K562 (cell line): ENCODE results near the gene GARNL3. TPM values are rescaled to one million over a fixed set of nuclear protein-coding genes. Genes with fewer than 3 reads are reported as not detected.

Source experiments
- ATAC-seq: fragments of 200-7000 bp; cut with Tn5 transposase; 3 replicates; pipeline ENCODE4 v1.9.1; 2020; ENCODE audit warnings: moderate library complexity
- BruUV-seq: library from RNA; stranded (reverse); fragments of 400-500 nt; replicated peaks from 2 replicates; lab custom pipeline; 2021; lab: Mats Ljungman, UMichigan
- CTCF ChIA-PET: fragments of 300-600 bp; formaldehyde crosslinking; extraction: SDS; loops from one replicate; lab custom pipeline; 2021; ENCODE audit warnings: low intra/inter-chr PET ratio; lab: Yijun Ruan, JAX
- POLR2A ChIA-PET: fragments of 300-600, 350-650 bp; sonication (Branson Sonifier 250); formaldehyde crosslinking; extraction: SDS; loops from one replicate; lab custom pipeline; 2021; ENCODE audit warnings: antibody characterized with exemption, inconsistent platforms; lab: Yijun Ruan, JAX
- DNase-seq, 4 experiments: peaks; one replicate each; pipeline versions ENCODE4 v3.0.0 to v3.0.0-alpha.2; 2011 to 2018; ENCODE audit warnings: low spot score in 3 of 4, mixed read lengths in 3 of 4; ENCODE audit errors: extremely low read depth in 1 of 4
- FAIRE-seq: peaks from 2 replicates; lab custom pipeline; 2011; peaks lifted over from hg19 to GRCh38; lab: Jason Lieb, UNC
- H2AFZ ChIP-seq: 2 replicates; pipeline ENCODE4 v1.6.0; 2011; ENCODE audit warnings: low read depth, low read length, control low read depth, inconsistent platforms
- H3K27ac ChIP-seq: fragments of 200-600 bp; 3 replicates; pipeline ENCODE4 v1.8.0; 2011; ENCODE audit warnings: low read depth, mild to moderate bottlenecking, control low read depth, inconsistent platforms, low read length, moderate library complexity, mixed read lengths; ENCODE audit errors: extremely low read depth
- H3K27me3 ChIP-seq, 2 experiments: fragments of 300-600 bp in 1 of 2; 2 replicates in 1 of 2; 3 replicates in 1 of 2; pipeline versions ENCODE4 v1.6.0 to v1.8.0; 2011; ENCODE audit warnings: inconsistent platforms in 2 of 2, low read length in 2 of 2, mild to moderate bottlenecking in 1 of 2, mixed read lengths in 1 of 2, moderate library complexity in 1 of 2; ENCODE audit not compliant: control insufficient read depth in 2 of 2, insufficient read depth in 2 of 2
- H3K36me3 ChIP-seq: fragments of 300-600 bp; 3 replicates; pipeline ENCODE4 v1.8.0; 2011; ENCODE audit warnings: mild to moderate bottlenecking, low read length, inconsistent platforms; ENCODE audit not compliant: control insufficient read depth, insufficient read depth
- H3K4me1 ChIP-seq, 2 experiments: fragments of 200-600 bp in 1 of 2; replicated peaks in 1 of 2; 2 replicates in 1 of 2; 3 replicates in 1 of 2; pipeline versions ENCODE4 v1.5.1 to v1.8.0; 2011; ENCODE audit warnings: inconsistent platforms in 2 of 2, low read length in 2 of 2, mild to moderate bottlenecking in 1 of 2, mixed read lengths in 1 of 2, moderate library complexity in 1 of 2; ENCODE audit not compliant: control insufficient read depth in 2 of 2, insufficient read depth in 2 of 2
- H3K4me2 ChIP-seq: 2 replicates; pipeline ENCODE4 v1.6.1; 2011; ENCODE audit warnings: low read length, control low read depth, inconsistent platforms, mixed read lengths; ENCODE audit not compliant: insufficient read depth
- H3K4me3 ChIP-seq: fragments of 200-600 bp; sonication (generic), shearing (Covaris generic); 2 replicates; pipeline ENCODE4 v1.5.1; 2016; ENCODE audit warnings: control low read depth, inconsistent platforms
- H3K79me2 ChIP-seq: fragments of 200-600 bp; 3 replicates; pipeline ENCODE4 v1.8.0; 2011; ENCODE audit warnings: low read length, inconsistent platforms; ENCODE audit not compliant: control insufficient read depth, insufficient read depth
- H3K9ac ChIP-seq, 2 experiments: 2 replicates each; pipeline versions ENCODE4 v1.6.0 to v1.6.1; 2011; ENCODE audit warnings: low read depth in 2 of 2, low read length in 2 of 2, control low read depth in 1 of 2, inconsistent platforms in 1 of 2, mild to moderate bottlenecking in 1 of 2, mixed read lengths in 1 of 2; ENCODE audit not compliant: insufficient read depth in 1 of 2
- H3K9me1 ChIP-seq: one replicate; pipeline ENCODE4 v1.6.0; 2011; ENCODE audit warnings: inconsistent platforms, mild to moderate bottlenecking, low read length, moderate library complexity; ENCODE audit not compliant: control insufficient read depth, insufficient read depth
- H3K9me3 ChIP-seq: replicated peaks from 2 replicates; pipeline ENCODE4 v1.5.1; 2011; ENCODE audit warnings: low read depth, low read length, inconsistent platforms; ENCODE audit not compliant: control insufficient read depth, insufficient read depth
- H4K20me1 ChIP-seq: replicated peaks from 2 replicates; pipeline ENCODE4 v1.6.1; 2011; ENCODE audit warnings: low read length, inconsistent platforms, mixed read lengths; ENCODE audit not compliant: control insufficient read depth, insufficient read depth
- ATF6 ChIP-seq: sonication (generic); formaldehyde crosslinking; IDR thresholded peaks from 2 replicates; pipeline ENCODE4 v1.4.0; 2020; ENCODE audit warnings: mild to moderate bottlenecking, missing genetic modification reagents
- BRCA1 ChIP-seq, 2 experiments: fragments of 450-650 bp in 1 of 2; sonication (generic) in 1 of 2; formaldehyde crosslinking in 1 of 2; IDR thresholded peaks; 2 replicates each; pipeline versions ENCODE4 v1.5.0 to v1.6.1; 2017 to 2020; ENCODE audit warnings: mild to moderate bottlenecking in 1 of 2, missing genetic modification reagents in 1 of 2
- HMG20A ChIP-seq: fragments of 450-650 bp; formaldehyde crosslinking; conservative IDR thresholded peaks from 2 replicates; pipeline ENCODE4 v1.4.0; 2020; ENCODE audit warnings: mild to moderate bottlenecking, mixed read lengths
- KAT8 ChIP-seq: fragments of 450-650 bp; IDR thresholded peaks from 2 replicates; pipeline ENCODE4 v1.6.1; 2016; ENCODE audit warnings: low read depth, mild to moderate bottlenecking
- PCBP1 ChIP-seq: fragments of 200-400 bp; formaldehyde crosslinking; IDR thresholded peaks from 2 replicates; pipeline ENCODE4 v1.6.1; 2018; ENCODE audit warnings: mild to moderate bottlenecking, low read depth, low read length; ENCODE audit not compliant: poor library complexity, severe bottlenecking
- PURB ChIP-seq: sonication (generic); formaldehyde crosslinking; IDR thresholded peaks from 2 replicates; pipeline ENCODE4 v1.9.0; 2021; ENCODE audit warnings: low read depth, mild to moderate bottlenecking, missing genetic modification reagents
- RFX5 ChIP-seq: IDR thresholded peaks from 2 replicates; pipeline ENCODE4 v1.6.1; 2011; ENCODE audit warnings: low read depth, mild to moderate bottlenecking, improper control_type of control experiment, low read length
- SIN3A ChIP-seq, 2 experiments: fragments of 150-350 bp in 1 of 2; IDR thresholded peaks; 2 replicates each; pipeline ENCODE4 v1.6.1; 2011 to 2016; ENCODE audit warnings: borderline replicate concordance in 2 of 2, low read depth in 2 of 2, low read length in 2 of 2, mild to moderate bottlenecking in 2 of 2, moderate library complexity in 2 of 2; ENCODE audit not compliant: control insufficient read depth in 1 of 2
- ZNF77 ChIP-seq: fragments of 250-450 bp; sonication (Bioruptor Pico); IDR thresholded peaks from 2 replicates; pipeline ENCODE4 v1.5.0; 2020
- WGBS: fragments of 100-300 bp; shearing (Covaris generic); methylation state at CpG from one replicate; pipeline ENCODE4 v1.1.6; 2016; ENCODE audit warnings: low coverage, mixed read lengths; ENCODE audit not compliant: insufficient coverage; ENCODE audit errors: missing lambda C conversion rate; 5-methylcytosine and 5-hydroxymethylcytosine counted together
- in situ Hi-C: fragments of 300-500 bp; cut with MboI; formaldehyde crosslinking; loops from 4 replicates; pipeline ENCODE4 v1.15.0; 2018; ENCODE audit warnings: inconsistent platforms, mixed read lengths
- intact Hi-C: fragments of 100-400 bp; cut with micrococcal nuclease; formaldehyde crosslinking; loops from 2 replicates; pipeline ENCODE4 v1.14.2; 2022
- polyA plus RNA-seq, 8 experiments: library from polyadenylated mRNA; depleted of rRNA in 4 of 8; stranded (reverse) in 5 of 8; unstranded in 3 of 8; fragments of >200 nt; fragmentation: Nextera tagmentation in 2 of 8; fragmentation: Illumina TruSeq in 1 of 8; extraction: Ambion mirVana in 2 of 8; extraction: Trizol in 1 of 8; gene quantifications; 2 replicates each; pipeline versions ENCODE4 v1.2.1 to v1.2.3, GENCODE V29; 2011 to 2014; ENCODE audit warnings: inconsistent platforms in 1 of 8, missing spikeins in 1 of 8
- total RNA-seq, 7 experiments: library from RNA; depleted of rRNA in 6 of 7; stranded (reverse); fragments of >200 nt in 6 of 7; fragmentation: Illumina TruSeq in 2 of 7; extraction: Trizol in 2 of 7; gene quantifications; 2 replicates each; pipeline versions ENCODE4 v1.2.1 to v1.2.3, GENCODE V29; 2011 to 2021; ENCODE audit warnings: low replicate concordance in 1 of 7
- TF ChIP-seq, protein P1 (sequence below): fragments of 450-650 bp; formaldehyde crosslinking; IDR thresholded peaks from 2 replicates; pipeline ENCODE4 v1.4.0; 2020; ENCODE audit warnings: mild to moderate bottlenecking

Gene GARNL3
- total and polyA plus RNA-seq, 9 of the 15 experiments (the other 6 are each of a cell fraction or from before 2014, with no cell fraction given): 0.35 to 2.7 (median 1.6) TPM

DNA sequence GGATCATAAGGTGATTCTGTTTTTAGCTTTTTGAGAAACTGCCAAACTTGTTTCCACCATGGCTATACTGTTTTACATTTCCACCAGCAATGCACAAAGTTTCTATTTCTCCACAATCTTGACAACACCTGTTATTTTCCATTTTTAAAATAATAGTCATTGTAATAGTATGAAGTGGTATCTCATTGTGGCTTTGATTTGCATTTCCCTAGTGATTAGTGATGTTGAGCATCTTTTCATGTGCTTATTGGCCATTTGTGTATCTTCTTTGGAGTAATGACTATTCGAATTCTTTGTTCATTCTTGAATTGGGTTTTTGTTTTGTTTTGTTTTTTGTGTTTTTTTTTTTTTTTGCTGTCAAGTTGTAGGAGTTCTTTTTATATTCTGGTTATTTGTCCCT, 4.9 kb downstream of the GARNL3 start:
- Histone ChIP-seq H3K79me2 (no peaks in the 10 kb centered on the region), H3K9me3 (no peaks in the 10 kb centered on the region; the same call in 1 of the 2 replicates), H3K27me3 (peaks cover 5 to 17% of the 10 kb centered on the region in 2 experiments; a peak in 3 of 5 replicates), H4K20me1 (no peaks in the 10 kb centered on the region), H3K9me1 (no peaks in the 10 kb centered on the region), H3K27ac (no peak overlapping the region), H3K36me3 (no peaks in the 10 kb centered on the region), H3K4me1 (no peaks in the 10 kb centered on the region), H3K9ac (no peak overlapping the region), H3K4me2 (no peak overlapping the region), H3K4me3 (no peak overlapping the region), H2AFZ (no peak overlapping the region)
- WGBS: 0% methylated on average over 1 of the region's 1 CpG
- ChIA-PET POLR2A (no interaction called here), CTCF (no interaction called here)
- ATAC-seq: no peak
- intact Hi-C loops (no loop called here), in situ Hi-C loops (no loop called here)
- TF ChIP-seq RFX5 (no peak), PURB (CRISPR knock-in tag) (no peak), PCBP1 (no peak), ZNF77 (no peak), ATF6 (CRISPR knock-in tag) (no peak), KAT8 (no peak), BRCA1 (IDR thresholded peaks at IDR 0.05) (no peak), BRCA1 (CRISPR knock-in tag; IDR thresholded peaks at IDR 0.05) (no peak), HMG20A (CRISPR knock-in tag) (no peak), SIN3A (IDR thresholded peaks at IDR 0.05; ENCODE audit: borderline replicate concordance in 2 of 2, control insufficient read depth in 1 of 2, low read depth in 2 of 2, low read length in 2 of 2) (no peak)
- TF ChIP-seq, protein P1, sequence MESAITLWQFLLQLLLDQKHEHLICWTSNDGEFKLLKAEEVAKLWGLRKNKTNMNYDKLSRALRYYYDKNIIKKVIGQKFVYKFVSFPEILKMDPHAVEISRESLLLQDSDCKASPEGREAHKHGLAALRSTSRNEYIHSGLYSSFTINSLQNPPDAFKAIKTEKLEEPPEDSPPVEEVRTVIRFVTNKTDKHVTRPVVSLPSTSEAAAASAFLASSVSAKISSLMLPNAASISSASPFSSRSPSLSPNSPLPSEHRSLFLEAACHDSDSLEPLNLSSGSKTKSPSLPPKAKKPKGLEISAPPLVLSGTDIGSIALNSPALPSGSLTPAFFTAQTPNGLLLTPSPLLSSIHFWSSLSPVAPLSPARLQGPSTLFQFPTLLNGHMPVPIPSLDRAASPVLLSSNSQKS (CRISPR knock-in tag): no peak
- FAIRE-seq: no peak
- no TSS peak for BruUV-seq
- no peak for DNase-seq
